H1 (cell line): Measurements from ENCODE around the gene KIF26B. TPM values are rescaled to one million over a fixed set of nuclear protein-coding genes. Genes with fewer than 3 reads are reported as not detected.

Experiments used
- EGR1 ChIP-seq: IDR thresholded peaks from 2 replicates; pipeline ENCODE4 v1.6.1; 2011; ENCODE audit warnings: low read depth, low read length, borderline replicate concordance
- JUND ChIP-seq: IDR thresholded peaks from 2 replicates; pipeline ENCODE4 v1.6.1; 2011; ENCODE audit warnings: mild to moderate bottlenecking, improper control_type of control experiment, low read length
- POLR2A ChIP-seq, 2 experiments: IDR thresholded peaks; 1 replicate in 1 of 2; 2 replicates in 1 of 2; pipeline ENCODE4 v1.6.1; 2011; ENCODE audit warnings: low read depth in 2 of 2, low read length in 2 of 2, mild to moderate bottlenecking in 2 of 2; ENCODE audit errors: control extremely low read depth in 1 of 2
- RBBP5 ChIP-seq: IDR thresholded peaks from 2 replicates; pipeline ENCODE4 v1.7.1; 2012; ENCODE audit warnings: low read depth, mild to moderate bottlenecking, inconsistent platforms, low read length, moderate library complexity, borderline replicate concordance
- RNF2 ChIP-seq: fragments of 200-900, 300-1000 bp; sonication (generic); IDR thresholded peaks from 2 replicates; pipeline ENCODE4 v1.7.1; 2016; ENCODE audit warnings: borderline replicate concordance, low read depth, mild to moderate bottlenecking, antibody characterized with exemption, low read length; ENCODE audit not compliant: poor library complexity, severe bottlenecking; ENCODE audit errors: missing control alignments
- polyA plus RNA-seq, 7 experiments: library from polyadenylated mRNA; depleted of rRNA in 3 of 7; stranded (reverse) in 5 of 7; unstranded in 2 of 7; fragments of >200 nt in 5 of 7; fragments of 200-250 nt in 2 of 7; gene quantifications; 1 replicate in 5 of 7; 2 replicates in 1 of 7; 4 replicates in 1 of 7; pipeline versions ENCODE4 v1.2.1 to v1.2.3, GENCODE V29; 2011 to 2013; ENCODE audit warnings: missing spikeins in 2 of 7, mixed read lengths in 2 of 7
- total RNA-seq: library from RNA; stranded (reverse); fragmentation: NEBNext Ultra II Directional; extraction: Animal tissue kit (Norgen Biotek cat#: 25700); gene quantifications from 2 replicates; pipeline ENCODE4 v1.2.1, GENCODE V29; 2021

KIF26B gene
- total and polyA plus RNA-seq, 2 of the 8 experiments (the other 6 are each of a cell fraction or from before 2014, with no cell fraction given): 0.06 to 0.28 TPM

DNA sequence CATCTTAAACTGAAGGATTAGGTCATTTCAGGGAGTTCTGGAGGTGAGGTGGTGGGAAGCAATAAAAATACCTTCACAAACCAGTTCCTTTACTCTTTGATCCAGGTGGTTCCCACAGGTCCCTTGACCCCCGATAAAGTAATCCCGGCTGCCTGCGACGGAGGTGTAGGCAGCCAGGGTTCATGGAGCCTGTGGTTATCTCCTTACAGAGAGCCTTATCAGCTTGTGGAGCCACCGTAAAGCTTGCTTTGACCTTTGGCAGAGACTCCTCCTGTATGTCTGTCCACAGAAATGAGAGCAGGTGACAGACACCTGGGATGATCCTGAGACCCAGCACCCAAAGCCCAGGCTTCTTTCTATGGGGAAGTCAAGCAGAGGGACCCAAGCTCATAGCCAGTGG lies 243.4 kb downstream of the KIF26B start (continued):
- TF ChIP-seq EGR1: no peak
- TF ChIP-seq RNF2: no peak
- no peak for TF ChIP-seq JUND
- no peak for TF ChIP-seq RBBP5
- TF ChIP-seq POLR2A (IDR thresholded peaks at IDR 0.05; ENCODE audit: control extremely low read depth in 1 of 2, low read depth in 2 of 2, low read length in 2 of 2): no peak
